ENCODE data around the gene TRIM41. TPM values are rescaled to one million over a fixed set of nuclear protein-coding genes. Genes with fewer than 3 reads are reported as not detected.

Gene TRIM41
- total and polyA plus RNA-seq, 9 of the 15 experiments (the other 6 are each of a cell fraction or from before 2014, with no cell fraction given): 1.8 to 47.6 (median 20.9) TPM

GRCh38 chr5:181259974-181260719 is 37.1 kb downstream of the TRIM41 start:
- Histone ChIP-seq H3K27me3 (ENCODE audit: control insufficient read depth in 2 of 2, insufficient read depth in 2 of 2, low read length in 2 of 2) (no peaks in the 10 kb centered on the region), H3K27ac (ENCODE audit: extremely low read depth, low read depth, low read length) (peak overlapping the region; percentile 99), H3K9me3 (replicated peaks; ENCODE audit: control insufficient read depth, insufficient read depth, low read depth, low read length) (no peaks in the 10 kb centered on the region), H3K4me3 (peak overlapping the region; percentile 98), H4K20me1 (replicated peaks; ENCODE audit: control insufficient read depth, insufficient read depth, low read length) (peaks cover 27% of the 10 kb centered on the region), H3K36me3 (ENCODE audit: control insufficient read depth, insufficient read depth, low read length) (peaks cover 39% of the 10 kb centered on the region), H3K4me2 (ENCODE audit: insufficient read depth, low read length) (peak overlapping the region; percentile 99), H3K4me1 (replicated peaks in 1 of 2; ENCODE audit: control insufficient read depth in 2 of 2, insufficient read depth in 2 of 2, low read length in 2 of 2) (peaks cover 21 to 25% of the 10 kb centered on the region in 2 experiments; a peak in 4 of 5 replicates), H3K9me1 (ENCODE audit: control insufficient read depth, insufficient read depth, low read length) (no peaks in the 10 kb centered on the region), H3K79me2 (ENCODE audit: control insufficient read depth, insufficient read depth, low read length) (peaks cover 75% of the 10 kb centered on the region), H3K9ac (ENCODE audit: insufficient read depth in 1 of 2, low read depth in 2 of 2, low read length in 2 of 2) (peak overlapping the region; percentile 98 to 99), H2AFZ (ENCODE audit: low read depth, low read length) (peak overlapping the region; percentile 75)
- TSS peak; percentile 58 for BruUV-seq (replicated peaks)
- ATAC-seq (no peak), FAIRE-seq (no peak), DNase-seq (ENCODE audit: extremely low read depth in 1 of 4, low spot score in 3 of 4) (peak in 1 of 4 experiments; percentile 33)
- ChIA-PET CTCF (ENCODE audit: low intra/inter-chr PET ratio) (no interaction called here), POLR2A (interaction anchor here (0.6 to 13.0 kb wide), 8 partner anchors 15 to 76 kb away, joined by 3 to 185 read pairs (median 5); partner anchors contain the start of gene RACK1)
- WGBS (ENCODE audit: insufficient coverage, low coverage, missing lambda C conversion rate): 1% methylated on average over 26 of the region's 26 CpGs
- intact Hi-C loops (cut with micrococcal nuclease): loop anchor here (5.0 kb wide), 1 partner anchor 73 kb away; no protein-coding TSS in a partner anchor
- in situ Hi-C loops (cut with MboI): no loop called here
- TF ChIP-seq MTF1 (CRISPR knock-in tag; IDR thresholded peaks at IDR 0.05; ENCODE audit: borderline replicate concordance) (no peak), TBP (optimal IDR thresholded peaks at IDR 0.05; ENCODE audit: low read depth, low read length) (no peak), SREBF1 (IDR thresholded peaks at IDR 0.05; ENCODE audit: borderline replicate concordance, low read depth, low read length) (no peak), ZNF197 (CRISPR knock-in tag; IDR thresholded peaks at IDR 0.05; ENCODE audit: low read depth) (no peak), MEIS2 (IDR thresholded peaks at IDR 0.05; ENCODE audit: partially characterized antibody) (no peak), ZNF408 (CRISPR knock-in tag; IDR thresholded peaks at IDR 0.05; ENCODE audit: low read depth) (no peak), BRF2 (IDR thresholded peaks at IDR 0.05; ENCODE audit: borderline replicate concordance, insufficient read depth, insufficient read length) (no peak), ZNF263 (CRISPR knock-in tag; IDR thresholded peaks at IDR 0.05; ENCODE audit: borderline replicate concordance) (peak; percentile 86), ZNF124 (CRISPR knock-in tag; IDR thresholded peaks at IDR 0.05) (no peak), GABPB2 (CRISPR knock-in tag; conservative IDR thresholded peaks at IDR 0.05) (no peak), ZSCAN29 (IDR thresholded peaks at IDR 0.05) (peak; percentile 81; the same call in 1 of the 2 replicates), CREB1 (IDR thresholded peaks at IDR 0.05) (no peak), CREB1 (CRISPR knock-in tag; IDR thresholded peaks at IDR 0.05) (0 out of 2 replicates have a peak, but pooled peaks have one; percentile 19), ZNF436 (CRISPR knock-in tag; IDR thresholded peaks at IDR 0.05) (no peak), GMEB1 (CRISPR knock-in tag; IDR thresholded peaks at IDR 0.05) (no peak), HCFC1 (IDR thresholded peaks at IDR 0.05; ENCODE audit: low read depth, low read length) (no peak), STAT5B (CRISPR knock-in tag; IDR thresholded peaks at IDR 0.05) (no peak), KAT8 (IDR thresholded peaks at IDR 0.05; ENCODE audit: low read depth) (no peak)
- TF ChIP-seq, protein P1, sequence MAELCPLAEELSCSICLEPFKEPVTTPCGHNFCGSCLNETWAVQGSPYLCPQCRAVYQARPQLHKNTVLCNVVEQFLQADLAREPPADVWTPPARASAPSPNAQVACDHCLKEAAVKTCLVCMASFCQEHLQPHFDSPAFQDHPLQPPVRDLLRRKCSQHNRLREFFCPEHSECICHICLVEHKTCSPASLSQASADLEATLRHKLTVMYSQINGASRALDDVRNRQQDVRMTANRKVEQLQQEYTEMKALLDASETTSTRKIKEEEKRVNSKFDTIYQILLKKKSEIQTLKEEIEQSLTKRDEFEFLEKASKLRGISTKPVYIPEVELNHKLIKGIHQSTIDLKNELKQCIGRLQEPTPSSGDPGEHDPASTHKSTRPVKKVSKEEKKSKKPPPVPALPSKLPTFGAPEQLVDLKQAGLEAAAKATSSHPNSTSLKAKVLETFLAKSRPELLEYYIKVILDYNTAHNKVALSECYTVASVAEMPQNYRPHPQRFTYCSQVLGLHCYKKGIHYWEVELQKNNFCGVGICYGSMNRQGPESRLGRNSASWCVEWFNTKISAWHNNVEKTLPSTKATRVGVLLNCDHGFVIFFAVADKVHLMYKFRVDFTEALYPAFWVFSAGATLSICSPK (IDR thresholded peaks at IDR 0.05; ENCODE audit: borderline replicate concordance): 0 out of 2 replicates have a peak, but pooled peaks have one; percentile 29

All from K562 (cell line).